HFFc6 (cell line): ENCODE results near the gene SLC6A9. TPM values are rescaled to one million over a fixed set of nuclear protein-coding genes. Genes with fewer than 3 reads are reported as not detected.

Experiments used
- DNase-seq: peaks from one replicate; pipeline ENCODE4 v3.0.0-alpha.2; 2018
- H3K27ac Mint-ChIP-seq: 2 replicates; pipeline ENCODE4 v1.8.0; 2020; ENCODE audit warnings: mild to moderate bottlenecking, mixed read lengths
- H3K27me3 Mint-ChIP-seq: 2 replicates; pipeline ENCODE4 v1.8.0; 2021; ENCODE audit warnings: mild to moderate bottlenecking, moderate library complexity, mixed read lengths; ENCODE audit not compliant: insufficient read depth
- H3K36me3 Mint-ChIP-seq: 2 replicates; pipeline ENCODE4 v1.8.0; 2021; ENCODE audit warnings: low read depth, mixed read lengths
- H3K4me1 Mint-ChIP-seq: 2 replicates; pipeline ENCODE4 v1.8.0; 2020; ENCODE audit warnings: low read depth, mixed read lengths
- H3K4me3 Mint-ChIP-seq: 2 replicates; pipeline ENCODE4 v1.8.0; 2020; ENCODE audit warnings: mild to moderate bottlenecking, moderate library complexity, mixed read lengths
- H3K9me3 Mint-ChIP-seq: 2 replicates; pipeline ENCODE4 v1.8.0; 2020; ENCODE audit warnings: mild to moderate bottlenecking, mixed read lengths
- CTCF ChIP-seq: fragments of 200-600 bp; sonication (generic); IDR thresholded peaks from 2 replicates; pipeline ENCODE4 v1.5.0; 2021; ENCODE audit warnings: antibody characterized with exemption, mild to moderate bottlenecking
- total RNA-seq, 6 experiments: library from RNA; stranded (reverse); fragmentation: NEBNext Ultra II Directional; extraction: Animal tissue kit (Norgen Biotek cat#: 25700); gene quantifications; 2 replicates in 1 of 6; 3 replicates in 5 of 6; pipeline ENCODE4 v1.2.3, GENCODE V29; 2021

Gene SLC6A9
- total RNA-seq, 6 experiments from 2014 or later: 8.3 to 11.0 (median 9.3) TPM

- Mint-ChIP-seq H3K4me1 (peaks cover 41% of the 10 kb centered on the region), H3K4me3 (no peak overlapping the region), H3K36me3 (peaks cover 25% of the 10 kb centered on the region), H3K27me3 (peaks cover 7% of the 10 kb centered on the region), H3K27ac (peak overlapping the region; percentile 59; the same call in 1 of the 2 replicates), H3K9me3 (no peaks in the 10 kb centered on the region)
- DNase-seq: no peak
- no peak for TF ChIP-seq CTCF
Observed at GRCh38 chr1:43985984-43986595, 45.2 kb downstream of the SLC6A9 start.

GRCh38 chr1:43984855-43985254 is 46.4 kb downstream of the SLC6A9 start:
- H3K4me3 Mint-ChIP-seq: no peak overlapping the region
- H3K36me3 Mint-ChIP-seq: peaks cover 30% of the 10 kb centered on the region
- H3K27me3 Mint-ChIP-seq: peaks cover 4% of the 10 kb centered on the region
- no peak for TF ChIP-seq CTCF
- no peaks in the 10 kb centered on the region for H3K9me3 Mint-ChIP-seq
- H3K27ac Mint-ChIP-seq: no peak overlapping the region
- H3K4me1 Mint-ChIP-seq: peaks cover 45% of the 10 kb centered on the region
- no peak for DNase-seq

GRCh38 chr1:43983253-43983899 is 47.9 kb downstream of the SLC6A9 start:
- no peak overlapping the region for H3K4me3 Mint-ChIP-seq
- no peak for TF ChIP-seq CTCF
- no peak overlapping the region for H3K27ac Mint-ChIP-seq

GRCh38 chr1:43982808-43983207 is 48.5 kb downstream of the SLC6A9 start:
- H3K27ac Mint-ChIP-seq: no peak overlapping the region
- H3K27me3 Mint-ChIP-seq: peaks cover 6% of the 10 kb centered on the region
- DNase-seq: no peak
- H3K4me3 Mint-ChIP-seq: no peak overlapping the region
- peaks cover 36% of the 10 kb centered on the region for H3K36me3 Mint-ChIP-seq
- H3K4me1 Mint-ChIP-seq: peaks cover 55% of the 10 kb centered on the region
- no peaks in the 10 kb centered on the region for H3K9me3 Mint-ChIP-seq
- no peak for TF ChIP-seq CTCF

More at GRCh38 chr1:43983253-43983899, 47.9 kb downstream of the SLC6A9 start:
- H3K27me3 Mint-ChIP-seq: peaks cover 6% of the 10 kb centered on the region
- H3K36me3 Mint-ChIP-seq: peaks cover 30% of the 10 kb centered on the region
- peaks cover 49% of the 10 kb centered on the region for H3K4me1 Mint-ChIP-seq
- DNase-seq: no peak
- no peaks in the 10 kb centered on the region for H3K9me3 Mint-ChIP-seq

GRCh38 chr1:43982241-43982640 is 49.0 kb downstream of the SLC6A9 start:
- Mint-ChIP-seq H3K36me3 (peaks cover 42% of the 10 kb centered on the region), H3K4me3 (no peak overlapping the region), H3K27ac (no peak overlapping the region), H3K4me1 (peaks cover 57% of the 10 kb centered on the region), H3K9me3 (no peaks in the 10 kb centered on the region), H3K27me3 (peaks cover 6% of the 10 kb centered on the region)
- no peak for TF ChIP-seq CTCF
- DNase-seq: no peak
